ENCODE data around the gene SSUH2. TPM values are rescaled to one million over a fixed set of nuclear protein-coding genes. Genes with fewer than 3 reads are reported as not detected.

SSUH2 gene
- total and polyA plus RNA-seq, 2 experiments from 2014 or later: 19.7 to 21.3 TPM

DNA sequence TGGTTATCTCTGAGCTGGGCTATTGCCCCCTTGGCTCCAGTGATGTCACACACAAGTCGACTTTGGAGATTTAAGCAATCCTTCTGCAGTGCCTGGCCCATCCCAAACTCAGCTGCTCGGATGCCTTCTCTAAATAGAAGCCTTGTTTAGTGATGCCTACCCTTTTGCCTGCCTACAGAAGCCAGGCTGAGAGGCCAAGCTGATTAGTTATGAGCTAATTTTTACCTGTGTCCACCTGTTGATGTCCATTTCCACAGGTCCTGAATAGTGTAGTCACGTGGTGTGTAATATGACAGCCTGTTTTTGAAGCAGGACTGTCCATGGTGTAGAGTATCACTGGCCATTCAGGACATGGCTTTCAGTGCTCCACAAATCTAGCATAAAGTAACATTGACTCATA, 45.5 kb downstream of the SSUH2 start:
- no peak overlapping the region for H2AFZ ChIP-seq
- no peaks in the 10 kb centered on the region for H3K27me3 ChIP-seq
- H3K4me3 ChIP-seq: no peak overlapping the region
- no peak for DNase-seq (ENCODE audit: low spot score)
- H3K36me3 ChIP-seq (replicated peaks; ENCODE audit: insufficient read depth, low read depth): no peaks in the 10 kb centered on the region
- 80% methylated on average over 3 of the region's 3 CpGs for WGBS (ENCODE audit: low lambda C conversion rate, missing lambda C conversion rate)
- no peaks in the 10 kb centered on the region for H3K9me2 ChIP-seq (replicated peaks; ENCODE audit: insufficient read depth)
- no peak overlapping the region for H3K4me2 ChIP-seq
- no peak overlapping the region for H3K27ac ChIP-seq
- H3K4me1 ChIP-seq (ENCODE audit: insufficient read depth): no peaks in the 10 kb centered on the region
- no peaks in the 10 kb centered on the region for H4K20me1 ChIP-seq (ENCODE audit: insufficient read depth, poor library complexity, severe bottlenecking)
- no peaks in the 10 kb centered on the region for H3K79me2 ChIP-seq
- H3K9me3 ChIP-seq (ENCODE audit: low read depth): no peaks in the 10 kb centered on the region
- TF ChIP-seq EZH2phosphoT487 (IDR thresholded peaks at IDR 0.05; ENCODE audit: low read depth, severe bottlenecking, unreplicated experiment) (no peak), EZH2 (IDR thresholded peaks at IDR 0.05; ENCODE audit: borderline replicate concordance) (no peak)
- TF ChIP-seq, protein P1, sequence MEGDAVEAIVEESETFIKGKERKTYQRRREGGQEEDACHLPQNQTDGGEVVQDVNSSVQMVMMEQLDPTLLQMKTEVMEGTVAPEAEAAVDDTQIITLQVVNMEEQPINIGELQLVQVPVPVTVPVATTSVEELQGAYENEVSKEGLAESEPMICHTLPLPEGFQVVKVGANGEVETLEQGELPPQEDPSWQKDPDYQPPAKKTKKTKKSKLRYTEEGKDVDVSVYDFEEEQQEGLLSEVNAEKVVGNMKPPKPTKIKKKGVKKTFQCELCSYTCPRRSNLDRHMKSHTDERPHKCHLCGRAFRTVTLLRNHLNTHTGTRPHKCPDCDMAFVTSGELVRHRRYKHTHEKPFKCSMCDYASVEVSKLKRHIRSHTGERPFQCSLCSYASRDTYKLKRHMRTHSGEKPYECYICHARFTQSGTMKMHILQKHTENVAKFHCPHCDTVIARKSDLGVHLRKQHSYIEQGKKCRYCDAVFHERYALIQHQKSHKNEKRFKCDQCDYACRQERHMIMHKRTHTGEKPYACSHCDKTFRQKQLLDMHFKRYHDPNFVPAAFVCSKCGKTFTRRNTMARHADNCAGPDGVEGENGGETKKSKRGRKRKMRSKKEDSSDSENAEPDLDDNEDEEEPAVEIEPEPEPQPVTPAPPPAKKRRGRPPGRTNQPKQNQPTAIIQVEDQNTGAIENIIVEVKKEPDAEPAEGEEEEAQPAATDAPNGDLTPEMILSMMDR (IDR thresholded peaks at IDR 0.05; ENCODE audit: poor library complexity): no peak

DNA sequence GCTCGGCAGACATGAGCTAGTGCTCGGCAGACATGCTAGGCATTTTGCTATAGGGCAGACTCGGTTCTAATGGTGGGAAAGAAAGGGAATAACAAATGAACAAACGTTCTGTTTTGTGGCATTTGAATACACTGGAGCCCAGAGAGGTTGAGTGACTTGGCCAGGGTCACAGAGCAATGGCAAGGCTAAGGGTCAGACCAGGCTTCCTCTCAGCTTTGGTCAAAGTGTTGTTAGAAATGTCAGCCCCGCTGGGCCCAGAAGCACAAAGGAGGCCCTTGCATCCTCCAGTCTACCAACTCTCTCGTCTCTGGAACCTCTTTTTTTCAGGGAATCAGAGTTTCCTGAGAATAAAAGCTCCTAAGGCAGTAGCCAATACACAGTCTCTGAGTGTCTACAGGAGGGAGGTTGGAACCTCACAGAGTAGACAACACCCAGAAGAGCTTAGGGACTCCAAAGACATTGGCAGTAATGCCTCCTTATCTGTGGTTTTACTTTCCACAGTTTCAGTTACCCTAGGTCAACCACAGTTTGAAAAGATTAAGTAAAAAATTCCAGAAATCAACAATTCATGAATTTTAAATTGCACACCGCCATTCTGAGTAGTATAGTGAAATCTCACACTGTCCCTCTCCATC, 47.3 kb downstream of the SSUH2 start:
- Histone ChIP-seq H3K4me2 (no peak overlapping the region), H4K20me1 (ENCODE audit: insufficient read depth, poor library complexity, severe bottlenecking) (no peaks in the 10 kb centered on the region), H3K27me3 (no peaks in the 10 kb centered on the region), H3K27ac (no peak overlapping the region), H3K79me2 (no peaks in the 10 kb centered on the region), H3K4me3 (no peak overlapping the region), H3K4me1 (ENCODE audit: insufficient read depth) (no peaks in the 10 kb centered on the region), H3K36me3 (replicated peaks; ENCODE audit: insufficient read depth, low read depth) (no peaks in the 10 kb centered on the region), H2AFZ (no peak overlapping the region), H3K9me3 (ENCODE audit: low read depth) (no peaks in the 10 kb centered on the region), H3K9me2 (replicated peaks; ENCODE audit: insufficient read depth) (no peaks in the 10 kb centered on the region)
- no peak for DNase-seq (ENCODE audit: low spot score)
- WGBS (ENCODE audit: low lambda C conversion rate, missing lambda C conversion rate): 78% methylated on average over 7 of the region's 7 CpGs
- TF ChIP-seq EZH2 (IDR thresholded peaks at IDR 0.05; ENCODE audit: borderline replicate concordance) (no peak), EZH2phosphoT487 (IDR thresholded peaks at IDR 0.05; ENCODE audit: low read depth, severe bottlenecking, unreplicated experiment) (no peak)
- TF ChIP-seq, protein P1 (IDR thresholded peaks at IDR 0.05; ENCODE audit: poor library complexity): no peak

DNA sequence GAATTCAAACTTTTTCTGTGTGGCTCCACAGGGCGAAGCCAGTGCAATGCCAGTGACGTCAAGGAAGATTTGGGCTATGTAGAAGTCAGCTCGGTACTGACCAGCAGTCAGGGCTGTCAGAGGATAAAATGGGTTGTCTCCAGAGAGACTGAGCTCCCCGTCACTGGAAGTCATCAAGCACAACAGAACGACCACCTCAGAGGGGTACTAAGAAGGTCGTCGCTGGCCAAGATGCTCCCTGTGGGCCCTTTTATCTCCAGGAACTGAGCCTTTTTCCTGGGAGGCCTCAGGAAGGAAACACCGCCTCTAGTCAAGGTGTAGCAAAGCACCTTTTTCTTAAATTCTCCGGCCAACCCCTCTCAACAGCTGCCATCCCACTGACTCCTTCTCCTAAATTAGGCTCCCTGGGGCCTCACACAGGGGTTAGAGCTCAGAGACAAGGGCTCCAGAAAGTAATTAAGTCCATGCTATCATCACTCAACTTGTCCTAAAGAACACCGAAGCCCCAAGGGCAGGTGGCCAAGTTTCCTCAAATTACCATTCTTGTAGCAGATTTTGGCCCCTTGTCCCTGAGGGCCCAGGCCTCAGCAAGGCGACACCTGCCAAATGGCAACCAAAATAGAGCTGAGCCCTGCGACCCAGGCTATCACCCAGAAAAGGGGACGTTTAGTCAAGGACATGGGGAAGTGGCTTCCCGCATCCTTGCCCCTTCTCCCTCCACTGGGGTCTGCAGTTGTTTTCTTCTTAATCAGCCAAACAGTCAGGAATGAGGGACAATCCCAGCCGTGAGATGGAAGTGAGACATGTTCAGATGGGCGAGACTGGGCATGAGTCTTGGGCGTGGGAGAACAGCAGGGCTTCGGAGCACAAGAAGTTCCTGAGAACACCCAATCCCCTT, 48.0 kb downstream of the SSUH2 start:
- Histone ChIP-seq H3K36me3 (replicated peaks; ENCODE audit: insufficient read depth, low read depth) (no peaks in the 10 kb centered on the region), H3K27ac (no peak overlapping the region), H3K4me2 (no peak overlapping the region), H3K79me2 (no peaks in the 10 kb centered on the region), H3K4me1 (ENCODE audit: insufficient read depth) (no peaks in the 10 kb centered on the region), H3K9me2 (replicated peaks; ENCODE audit: insufficient read depth) (no peaks in the 10 kb centered on the region), H3K27me3 (no peaks in the 10 kb centered on the region), H2AFZ (no peak overlapping the region), H3K9me3 (ENCODE audit: low read depth) (no peaks in the 10 kb centered on the region), H4K20me1 (ENCODE audit: insufficient read depth, poor library complexity, severe bottlenecking) (no peaks in the 10 kb centered on the region), H3K4me3 (no peak overlapping the region)
- 85% methylated on average over 18 of the region's 18 CpGs for WGBS (ENCODE audit: low lambda C conversion rate, missing lambda C conversion rate)
- no peak for TF ChIP-seq EZH2 (IDR thresholded peaks at IDR 0.05; ENCODE audit: borderline replicate concordance)
- TF ChIP-seq, protein P1 (IDR thresholded peaks at IDR 0.05; ENCODE audit: poor library complexity): no peak
- TF ChIP-seq EZH2phosphoT487 (IDR thresholded peaks at IDR 0.05; ENCODE audit: low read depth, severe bottlenecking, unreplicated experiment): no peak
- no peak for DNase-seq (ENCODE audit: low spot score)
